NCI-H2029 (cell line): Measurements from ENCODE around the gene CROCC.
"Not testable (repeated sequence)": the region's sequence is repeated elsewhere in the genome, so short reads cannot be mapped to it uniquely, and the experiment has no call there.

Experiments
- DNase-seq: peaks from one replicate; lab custom pipeline; 2025; lab: John Stamatoyannopoulos, UW

CROCC gene

GRCh38 chr1:16895598-16896315 lies 26.0 kb upstream of the CROCC start, which contains the start of gene RNU1-2:
Gene RNU1-2, plus strand, starts transcription at chr1:16895980.
- peak; percentile 81 for DNase-seq

- DNase-seq = not testable (repeated sequence)
Measured at GRCh38 chr1:16896316-16897055, 25.2 kb upstream of the CROCC start.

GRCh38 chr1:16897653-16898052 lies 24.1 kb upstream of the CROCC start:
- DNase-seq = not testable (repeated sequence)

GRCh38 chr1:16898298-16898697 lies 23.4 kb upstream of the CROCC start:
- DNase-seq = not testable (repeated sequence)

GRCh38 chr1:16899020-16899419 lies 22.7 kb upstream of the CROCC start:
- not testable (repeated sequence) for DNase-seq

- DNase-seq = no peak
Measured at GRCh38 chr1:16900751-16901150, 21.0 kb upstream of the CROCC start.

- DNase-seq = not testable (repeated sequence)
Measured at GRCh38 chr1:16901371-16901770, 20.4 kb upstream of the CROCC start.

- no peak for DNase-seq
Measured at GRCh38 chr1:16903054-16903453, 18.7 kb upstream of the CROCC start.

GRCh38 chr1:16903458-16903796 lies 18.3 kb upstream of the CROCC start:
- DNase-seq = no peak

- peak; percentile 99 for DNase-seq
Measured at GRCh38 chr1:16904560-16905109, 17.1 kb upstream of the CROCC start.

GRCh38 chr1:16905110-16905867 lies 16.4 kb upstream of the CROCC start:
- DNase-seq = peak; percentile 82

GRCh38 chr1:16905868-16906702 lies 15.6 kb upstream of the CROCC start:
- DNase-seq = no peak

- no peak for DNase-seq
Measured at GRCh38 chr1:16906873-16907272, 14.9 kb upstream of the CROCC start.

GRCh38 chr1:16907870-16908758 lies 13.6 kb upstream of the CROCC start:
- no peak for DNase-seq

GRCh38 chr1:16911851-16912721 lies 9.6 kb upstream of the CROCC start:
- not testable (repeated sequence) for DNase-seq

- not testable (repeated sequence) for DNase-seq
Measured at GRCh38 chr1:16912742-16913141, 9.0 kb upstream of the CROCC start.

GRCh38 chr1:16913181-16913832 lies 8.4 kb upstream of the CROCC start:
- DNase-seq = no peak

GRCh38 chr1:16913833-16914662 lies 7.7 kb upstream of the CROCC start:
- peak; percentile 93 for DNase-seq
